ENCODE results near the gene COBL. TPM values are rescaled to one million over a fixed set of nuclear protein-coding genes. Genes with fewer than 3 reads are reported as not detected.

The COBL gene
- total RNA-seq, 1 donor from 2014 or later, result 0.05 TPM

GRCh38 chr7:51318001-51318400 lies 1.4 kb upstream of the COBL start:
- Mint-ChIP-seq H3K27me3 (ENCODE audit: low read depth) (peaks cover 66% of the 10 kb centered on the region), H3K9me3 (no peaks in the 10 kb centered on the region), H3K4me3 (peak overlapping the region; percentile 84), H3K36me3 (ENCODE audit: low read depth) (no peaks in the 10 kb centered on the region), H3K4me1 (peaks cover 6% of the 10 kb centered on the region), H3K27ac (ENCODE audit: unreplicated experiment) (no peak overlapping the region)
- no peak for TF ChIP-seq CTCF (conservative IDR thresholded peaks at IDR 0.05)
- DNase-seq (ENCODE audit: low read depth, low spot score), result no peak

DNA sequence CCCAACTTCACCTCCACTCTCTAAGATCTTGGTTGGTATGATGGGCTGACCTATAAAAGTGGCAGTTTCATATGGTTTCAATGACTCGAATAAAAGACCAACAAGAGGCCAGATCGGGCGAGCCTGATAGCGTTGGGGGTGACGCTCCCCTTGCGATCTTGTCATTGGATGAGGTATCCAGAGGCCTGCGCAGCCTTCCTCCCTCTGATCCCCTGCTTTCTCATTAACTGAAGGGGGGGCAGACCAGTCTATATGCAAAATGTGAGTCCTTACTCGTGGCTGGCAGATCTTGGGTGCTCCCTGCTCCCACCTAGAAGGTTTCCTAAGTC lies 937 bp upstream of the COBL start:
- no peak for DNase-seq (ENCODE audit: low read depth, low spot score)
- no peaks in the 10 kb centered on the region for H3K9me3 Mint-ChIP-seq
- no peak for TF ChIP-seq CTCF (conservative IDR thresholded peaks at IDR 0.05)
- no peaks in the 10 kb centered on the region for H3K36me3 Mint-ChIP-seq (ENCODE audit: low read depth)
- peaks cover 69% of the 10 kb centered on the region for H3K27me3 Mint-ChIP-seq (ENCODE audit: low read depth)
- H3K4me1 Mint-ChIP-seq, result peaks cover 6% of the 10 kb centered on the region
- peak overlapping the region; percentile 84 for H3K4me3 Mint-ChIP-seq
- no peak overlapping the region for H3K27ac Mint-ChIP-seq (ENCODE audit: unreplicated experiment)

DNA sequence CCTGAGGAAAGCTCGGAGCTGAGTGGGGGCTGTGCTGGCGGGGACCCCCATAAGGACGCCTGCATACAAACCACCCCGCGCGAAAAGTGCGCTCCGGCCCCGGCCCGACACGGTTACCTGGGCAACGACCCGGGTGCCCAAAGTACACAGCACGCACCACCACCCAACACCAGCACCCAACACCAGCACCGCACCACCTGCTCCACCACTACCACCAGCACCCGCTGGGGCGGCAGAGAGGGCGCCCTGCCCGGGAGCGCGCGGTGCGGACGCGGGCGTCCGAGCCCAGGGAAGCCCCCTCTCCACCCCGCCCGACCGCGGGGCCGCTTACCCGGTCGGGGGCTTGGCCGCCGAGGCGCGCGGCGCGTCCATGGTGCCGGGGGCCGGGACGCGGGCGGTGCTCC lies 345 bp downstream of the COBL start:
- peak overlapping the region; percentile 91 for H3K4me3 Mint-ChIP-seq
- peaks cover 73% of the 10 kb centered on the region for H3K27me3 Mint-ChIP-seq (ENCODE audit: low read depth)
- peak; percentile 41 for TF ChIP-seq CTCF (conservative IDR thresholded peaks at IDR 0.05)
- no peaks in the 10 kb centered on the region for H3K36me3 Mint-ChIP-seq (ENCODE audit: low read depth)
- H3K4me1 Mint-ChIP-seq, result peaks cover 6% of the 10 kb centered on the region
- H3K27ac Mint-ChIP-seq (ENCODE audit: unreplicated experiment), result no peak overlapping the region
- no peaks in the 10 kb centered on the region for H3K9me3 Mint-ChIP-seq
- no peak for DNase-seq (ENCODE audit: low read depth, low spot score)

- no peaks in the 10 kb centered on the region for H3K36me3 Mint-ChIP-seq (ENCODE audit: low read depth)
- H3K4me3 Mint-ChIP-seq, result peak overlapping the region; percentile 91
- H3K27me3 Mint-ChIP-seq (ENCODE audit: low read depth), result peaks cover 72% of the 10 kb centered on the region
- TF ChIP-seq CTCF (conservative IDR thresholded peaks at IDR 0.05), result no peak
- H3K27ac Mint-ChIP-seq (ENCODE audit: unreplicated experiment), result no peak overlapping the region
- DNase-seq (ENCODE audit: low read depth, low spot score), result peak; percentile 11
- H3K9me3 Mint-ChIP-seq, result no peaks in the 10 kb centered on the region
- peaks cover 6% of the 10 kb centered on the region for H3K4me1 Mint-ChIP-seq
Measured at GRCh38 chr7:51315393-51316261, 982 bp downstream of the COBL start.

GRCh38 chr7:51314726-51315125 lies 1.9 kb downstream of the COBL start:
- no peak overlapping the region for H3K27ac Mint-ChIP-seq (ENCODE audit: unreplicated experiment)
- DNase-seq (ENCODE audit: low read depth, low spot score), result no peak
- peaks cover 6% of the 10 kb centered on the region for H3K4me1 Mint-ChIP-seq
- no peak for TF ChIP-seq CTCF (conservative IDR thresholded peaks at IDR 0.05)
- peak overlapping the region; percentile 48 for H3K4me3 Mint-ChIP-seq
- H3K36me3 Mint-ChIP-seq (ENCODE audit: low read depth), result no peaks in the 10 kb centered on the region
- peaks cover 72% of the 10 kb centered on the region for H3K27me3 Mint-ChIP-seq (ENCODE audit: low read depth)
- no peaks in the 10 kb centered on the region for H3K9me3 Mint-ChIP-seq

Data from neural crest cell (in vitro differentiated cells).